ENCODE data around the gene PTPRJ.
"Not testable (repeated sequence)": the region's sequence is repeated elsewhere in the genome, so short reads cannot be mapped to it uniquely, and the experiment has no call there.

Gene PTPRJ

GRCh38 chr11:48017105-48017830 lies 36.9 kb downstream of the PTPRJ start:
- H3K27ac ChIP-seq (ENCODE audit: insufficient read depth, low read depth, low read length, poor library complexity, severe bottlenecking), result no peak overlapping the region
- no peaks in the 10 kb centered on the region for H3K9me3 ChIP-seq (ENCODE audit: control insufficient read depth, low read length)
- no peaks in the 10 kb centered on the region for H3K27me3 ChIP-seq (ENCODE audit: control insufficient read depth, insufficient read depth, low read length, poor library complexity, severe bottlenecking)
- H3K4me1 ChIP-seq (ENCODE audit: control insufficient read depth, insufficient read depth, low read length), result peaks cover 26% of the 10 kb centered on the region
- no peaks in the 10 kb centered on the region for H3K36me3 ChIP-seq (ENCODE audit: control insufficient read depth, insufficient read depth, low read length)
- H3K4me3 ChIP-seq (ENCODE audit: insufficient read depth, low read depth, low read length), result no peak overlapping the region
- 72 to 79% methylated on average over 1 of the region's 1 CpG for WGBS, 2 experiments

GRCh38 chr11:48017831-48018527 lies 37.6 kb downstream of the PTPRJ start:
- no peaks in the 10 kb centered on the region for H3K27me3 ChIP-seq (ENCODE audit: control insufficient read depth, insufficient read depth, low read length, poor library complexity, severe bottlenecking)
- peaks cover 26% of the 10 kb centered on the region for H3K4me1 ChIP-seq (ENCODE audit: control insufficient read depth, insufficient read depth, low read length)
- H3K4me3 ChIP-seq (ENCODE audit: insufficient read depth, low read depth, low read length), result peak overlapping the region; percentile 12
- 24% methylated on average over 2 of the region's 3 CpGs for WGBS, 2 experiments
- H3K27ac ChIP-seq (ENCODE audit: insufficient read depth, low read depth, low read length, poor library complexity, severe bottlenecking), result peak overlapping the region; percentile 71
- H3K36me3 ChIP-seq (ENCODE audit: control insufficient read depth, insufficient read depth, low read length), result no peaks in the 10 kb centered on the region
- no peaks in the 10 kb centered on the region for H3K9me3 ChIP-seq (ENCODE audit: control insufficient read depth, low read length)

- H3K9me3 ChIP-seq (ENCODE audit: control insufficient read depth, low read length), result no peaks in the 10 kb centered on the region
- H3K36me3 ChIP-seq (ENCODE audit: control insufficient read depth, insufficient read depth, low read length), result no peaks in the 10 kb centered on the region
- peaks cover 26% of the 10 kb centered on the region for H3K4me1 ChIP-seq (ENCODE audit: control insufficient read depth, insufficient read depth, low read length)
- peak overlapping the region; percentile 71 for H3K27ac ChIP-seq (ENCODE audit: insufficient read depth, low read depth, low read length, poor library complexity, severe bottlenecking)
- WGBS, 2 experiments, result 6% methylated on average over 15 of the region's 15 CpGs
- H3K4me3 ChIP-seq (ENCODE audit: insufficient read depth, low read depth, low read length), result peak overlapping the region; percentile 12
- H3K27me3 ChIP-seq (ENCODE audit: control insufficient read depth, insufficient read depth, low read length, poor library complexity, severe bottlenecking), result no peaks in the 10 kb centered on the region
Measured at GRCh38 chr11:48018528-48019216, 38.3 kb downstream of the PTPRJ start.

- Histone ChIP-seq H3K4me3 (ENCODE audit: insufficient read depth, low read depth, low read length) (no peak overlapping the region), H3K27me3 (ENCODE audit: control insufficient read depth, insufficient read depth, low read length, poor library complexity, severe bottlenecking) (no peaks in the 10 kb centered on the region), H3K9me3 (ENCODE audit: control insufficient read depth, low read length) (no peaks in the 10 kb centered on the region), H3K4me1 (ENCODE audit: control insufficient read depth, insufficient read depth, low read length) (peaks cover 26% of the 10 kb centered on the region), H3K27ac (ENCODE audit: insufficient read depth, low read depth, low read length, poor library complexity, severe bottlenecking) (peak overlapping the region; percentile 71), H3K36me3 (ENCODE audit: control insufficient read depth, insufficient read depth, low read length) (no peaks in the 10 kb centered on the region)
- WGBS, 2 experiments, result 29 to 30% methylated on average over 5 of the region's 6 CpGs
Measured at GRCh38 chr11:48019217-48019584, 38.8 kb downstream of the PTPRJ start.

GRCh38 chr11:48019595-48019994 lies 39.2 kb downstream of the PTPRJ start:
- no peak overlapping the region for H3K4me3 ChIP-seq (ENCODE audit: insufficient read depth, low read depth, low read length)
- H3K36me3 ChIP-seq (ENCODE audit: control insufficient read depth, insufficient read depth, low read length), result no peaks in the 10 kb centered on the region
- no peaks in the 10 kb centered on the region for H3K27me3 ChIP-seq (ENCODE audit: control insufficient read depth, insufficient read depth, low read length, poor library complexity, severe bottlenecking)
- no peak overlapping the region for H3K27ac ChIP-seq (ENCODE audit: insufficient read depth, low read depth, low read length, poor library complexity, severe bottlenecking)
- no peaks in the 10 kb centered on the region for H3K9me3 ChIP-seq (ENCODE audit: control insufficient read depth, low read length)
- peaks cover 28% of the 10 kb centered on the region for H3K4me1 ChIP-seq (ENCODE audit: control insufficient read depth, insufficient read depth, low read length)
- WGBS, 2 experiments, result 96% methylated on average over 7 to 8 of the region's 8 CpGs

GRCh38 chr11:48020092-48020755 lies 39.9 kb downstream of the PTPRJ start:
- Histone ChIP-seq H3K36me3 (ENCODE audit: control insufficient read depth, insufficient read depth, low read length) (no peaks in the 10 kb centered on the region), H3K27ac (ENCODE audit: insufficient read depth, low read depth, low read length, poor library complexity, severe bottlenecking) (no peak overlapping the region), H3K4me1 (ENCODE audit: control insufficient read depth, insufficient read depth, low read length) (peaks cover 32% of the 10 kb centered on the region), H3K4me3 (ENCODE audit: insufficient read depth, low read depth, low read length) (no peak overlapping the region), H3K27me3 (ENCODE audit: control insufficient read depth, insufficient read depth, low read length, poor library complexity, severe bottlenecking) (no peaks in the 10 kb centered on the region), H3K9me3 (ENCODE audit: control insufficient read depth, low read length) (no peaks in the 10 kb centered on the region)
- WGBS, 2 experiments, result 94 to 96% methylated on average over 17 of the region's 17 CpGs

- H3K4me3 ChIP-seq (ENCODE audit: insufficient read depth, low read depth, low read length); H3K9me3 ChIP-seq (ENCODE audit: control insufficient read depth, low read length); H3K27ac ChIP-seq (ENCODE audit: insufficient read depth, low read depth, low read length, poor library complexity, severe bottlenecking); H3K36me3 ChIP-seq (ENCODE audit: control insufficient read depth, insufficient read depth, low read length); H3K27me3 ChIP-seq (ENCODE audit: control insufficient read depth, insufficient read depth, low read length, poor library complexity, severe bottlenecking): not testable (repeated sequence)
- H3K4me1 ChIP-seq (ENCODE audit: control insufficient read depth, insufficient read depth, low read length), result peaks cover 39% of the 10 kb centered on the region
- 92 to 95% methylated on average over 7 of the region's 10 CpGs for WGBS, 2 experiments
Measured at GRCh38 chr11:48021201-48021820, 41.0 kb downstream of the PTPRJ start.

GRCh38 chr11:48022445-48022844 lies 42.1 kb downstream of the PTPRJ start:
- WGBS, 2 experiments, result 90 to 95% methylated on average over 4 of the region's 4 CpGs
- Histone ChIP-seq H3K27ac (ENCODE audit: insufficient read depth, low read depth, low read length, poor library complexity, severe bottlenecking) (no peak overlapping the region), H3K27me3 (ENCODE audit: control insufficient read depth, insufficient read depth, low read length, poor library complexity, severe bottlenecking) (no peaks in the 10 kb centered on the region), H3K4me3 (ENCODE audit: insufficient read depth, low read depth, low read length) (no peak overlapping the region), H3K4me1 (ENCODE audit: control insufficient read depth, insufficient read depth, low read length) (peaks cover 34% of the 10 kb centered on the region), H3K9me3 (ENCODE audit: control insufficient read depth, low read length) (no peaks in the 10 kb centered on the region), H3K36me3 (ENCODE audit: control insufficient read depth, insufficient read depth, low read length) (no peaks in the 10 kb centered on the region)

GRCh38 chr11:48023608-48024007 lies 43.2 kb downstream of the PTPRJ start:
- 94 to 95% methylated on average over 4 of the region's 7 CpGs for WGBS, 2 experiments
- H3K27me3 ChIP-seq (ENCODE audit: control insufficient read depth, insufficient read depth, low read length, poor library complexity, severe bottlenecking); H3K9me3 ChIP-seq (ENCODE audit: control insufficient read depth, low read length); H3K27ac ChIP-seq (ENCODE audit: insufficient read depth, low read depth, low read length, poor library complexity, severe bottlenecking); H3K36me3 ChIP-seq (ENCODE audit: control insufficient read depth, insufficient read depth, low read length); H3K4me3 ChIP-seq (ENCODE audit: insufficient read depth, low read depth, low read length): not testable (repeated sequence)
- H3K4me1 ChIP-seq (ENCODE audit: control insufficient read depth, insufficient read depth, low read length), result peaks cover 23% of the 10 kb centered on the region

Data from ectodermal cell (in vitro differentiated cells).